Thyroid gland (tissue), 4 donors: ENCODE data around the gene SPINK4. TPM values are rescaled to one million over a fixed set of nuclear protein-coding genes. Genes with fewer than 3 reads are reported as not detected.
A peak's percentile ranks its signal among the peaks of the same experiment; 100 is the strongest.

ENCODE experiments used
- DNase-seq, 2 donors: peaks; one replicate each; pipeline ENCODE4 v3.0.0-alpha.2; 2019
- H3K27ac ChIP-seq, 3 donors: fragments of 200-600 bp; sonication (generic); 1 replicate in 2 of 3; 2 replicates in 1 of 3; pipeline ENCODE4 v1.5.1; 2016 to 2019; ENCODE audit warnings: mild to moderate bottlenecking in 1 of 3, moderate library complexity in 1 of 3
- H3K27me3 ChIP-seq: fragments of 200-600 bp; sonication (generic); one replicate; pipeline ENCODE4 v1.5.1; 2019
- H3K36me3 ChIP-seq, 2 donors: fragments of 200-600 bp; sonication (generic); one replicate each; pipeline ENCODE4 v1.5.1; 2016 to 2019
- H3K4me1 ChIP-seq, 2 donors: fragments of 200-600 bp; sonication (generic); one replicate each; pipeline ENCODE4 v1.5.1; 2017 to 2019
- H3K4me3 ChIP-seq, 3 donors: fragments of 200-600 bp; sonication (generic); replicated peaks in 1 of 3; 1 replicate in 2 of 3; 2 replicates in 1 of 3; pipeline ENCODE4 v1.5.1; 2016; ENCODE audit warnings: mild to moderate bottlenecking in 1 of 3
- H3K9me3 ChIP-seq: fragments of 200-600 bp; sonication (generic); one replicate; pipeline ENCODE4 v1.5.1; 2017
- POLR2A ChIP-seq, 2 donors: fragments of 450-650 bp; IDR thresholded peaks; one replicate each; pipeline ENCODE4 v1.6.1; 2017; ENCODE audit warnings: antibody characterized with exemption in 2 of 2, mild to moderate bottlenecking in 2 of 2, moderate library complexity in 1 of 2
- WGBS, 2 donors: methylation state at CpG; one replicate each; pipeline ENCODE4 v1.1.5; 2017; 5-methylcytosine and 5-hydroxymethylcytosine counted together
- intact Hi-C: fragments of 100-400 bp; cut with DNase I; formaldehyde crosslinking; loops from one replicate; pipeline ENCODE4 v1.15.1; 2023
- total RNA-seq, 4 donors: library from RNA; depleted of rRNA; stranded (reverse); fragments of >200 nt; gene quantifications; one replicate each; pipeline ENCODE4 v1.2.3, GENCODE V29; 2016
- TF ChIP-seq, protein P1 (sequence below), 6 experiments: fragments of 200-600 bp in 3 of 6; fragments of 450-650 bp in 3 of 6; sonication (generic) in 3 of 6; IDR thresholded peaks; one replicate each; pipeline ENCODE4 v1.5.1; 2016 to 2019; ENCODE audit warnings: antibody characterized with exemption in 6 of 6, mild to moderate bottlenecking in 2 of 6, inconsistent platforms in 1 of 6, moderate library complexity in 1 of 6

Gene SPINK4
- total RNA-seq, 4 donors from 2014 or later: not detected

DNA sequence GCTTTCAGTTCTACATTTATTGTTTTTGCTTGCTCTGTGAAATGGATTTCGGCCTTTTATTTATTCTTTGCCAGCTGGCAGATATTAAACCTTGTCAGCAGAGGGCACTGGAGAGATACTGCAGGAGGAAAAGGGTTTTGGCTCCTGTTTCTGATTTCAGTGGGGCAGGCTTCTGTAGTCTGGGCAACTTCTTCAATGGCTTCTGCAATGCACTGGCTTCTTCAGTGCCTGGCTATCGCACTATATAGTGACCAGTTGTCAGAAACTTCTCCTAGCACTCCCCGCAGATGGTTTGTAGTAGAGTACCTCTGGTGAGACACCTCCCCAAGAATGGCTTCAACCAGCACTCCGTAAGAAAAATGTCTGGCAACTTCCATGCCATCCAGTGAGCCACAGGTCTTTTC is 47.1 kb downstream of the SPINK4 start:
- H3K27ac ChIP-seq: peak overlapping the region; percentile 9 to 43 (median 14)
- no peaks in the 10 kb centered on the region for H3K9me3 ChIP-seq
- 57 to 60% methylated on average over 4 of the region's 4 CpGs for WGBS, 2 donors
- peak; percentile 44 to 58 for DNase-seq
- intact Hi-C loops: loop anchor here (10.0 kb wide), 1 partner anchor 178 kb away; no protein-coding TSS in a partner anchor
- no peaks in the 10 kb centered on the region for H3K27me3 ChIP-seq
- H3K36me3 ChIP-seq: peaks cover 6 to 10% of the 10 kb centered on the region in 2 donors
- H3K4me3 ChIP-seq: no peak overlapping the region
- TF ChIP-seq, protein P1, sequence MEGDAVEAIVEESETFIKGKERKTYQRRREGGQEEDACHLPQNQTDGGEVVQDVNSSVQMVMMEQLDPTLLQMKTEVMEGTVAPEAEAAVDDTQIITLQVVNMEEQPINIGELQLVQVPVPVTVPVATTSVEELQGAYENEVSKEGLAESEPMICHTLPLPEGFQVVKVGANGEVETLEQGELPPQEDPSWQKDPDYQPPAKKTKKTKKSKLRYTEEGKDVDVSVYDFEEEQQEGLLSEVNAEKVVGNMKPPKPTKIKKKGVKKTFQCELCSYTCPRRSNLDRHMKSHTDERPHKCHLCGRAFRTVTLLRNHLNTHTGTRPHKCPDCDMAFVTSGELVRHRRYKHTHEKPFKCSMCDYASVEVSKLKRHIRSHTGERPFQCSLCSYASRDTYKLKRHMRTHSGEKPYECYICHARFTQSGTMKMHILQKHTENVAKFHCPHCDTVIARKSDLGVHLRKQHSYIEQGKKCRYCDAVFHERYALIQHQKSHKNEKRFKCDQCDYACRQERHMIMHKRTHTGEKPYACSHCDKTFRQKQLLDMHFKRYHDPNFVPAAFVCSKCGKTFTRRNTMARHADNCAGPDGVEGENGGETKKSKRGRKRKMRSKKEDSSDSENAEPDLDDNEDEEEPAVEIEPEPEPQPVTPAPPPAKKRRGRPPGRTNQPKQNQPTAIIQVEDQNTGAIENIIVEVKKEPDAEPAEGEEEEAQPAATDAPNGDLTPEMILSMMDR (IDR thresholded peaks at IDR 0.05): peak; percentile 40 to 81 (median 78)
- no peak for TF ChIP-seq POLR2A (IDR thresholded peaks at IDR 0.05)
- peaks cover 16 to 18% of the 10 kb centered on the region in 2 donors for H3K4me1 ChIP-seq

DNA sequence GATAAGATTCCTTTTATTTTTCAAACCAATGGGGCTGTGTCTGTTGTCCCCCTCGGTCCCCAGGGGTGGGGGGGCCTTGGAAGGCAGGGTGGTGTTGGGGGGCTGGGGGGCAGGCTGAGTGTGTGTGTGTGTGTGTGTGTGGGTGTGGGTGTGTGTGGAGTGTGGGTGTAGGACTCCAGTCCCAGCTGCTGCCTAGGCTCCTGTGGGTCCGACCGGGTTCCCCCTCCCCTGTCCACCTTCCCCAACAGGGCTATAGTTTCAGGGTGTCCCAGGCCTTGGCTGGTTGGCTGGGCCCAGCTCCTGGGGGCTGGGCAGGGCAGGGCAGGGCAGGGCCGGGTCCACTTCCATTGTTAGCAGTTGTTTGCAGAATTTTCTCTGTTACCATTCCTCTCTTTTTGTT is 48.3 kb downstream of the SPINK4 start:
- Histone ChIP-seq H3K27ac (peak overlapping the region in 2 of 3 donors; percentile 97 to 98), H3K4me3 (no peak overlapping the region), H3K27me3 (no peaks in the 10 kb centered on the region), H3K36me3 (no peaks in the 10 kb centered on the region), H3K9me3 (no peaks in the 10 kb centered on the region), H3K4me1 (peaks cover 22 to 29% of the 10 kb centered on the region in 2 donors)
- intact Hi-C loops: loop anchor here (10.0 kb wide), 1 partner anchor 177 kb away; no protein-coding TSS in a partner anchor
- no peak for DNase-seq
- WGBS, 2 donors: 36 to 81% methylated on average over 1 to 4 of the region's 4 CpGs
- TF ChIP-seq, protein P1 (IDR thresholded peaks at IDR 0.05): no peak
- no peak for TF ChIP-seq POLR2A (IDR thresholded peaks at IDR 0.05)

DNA sequence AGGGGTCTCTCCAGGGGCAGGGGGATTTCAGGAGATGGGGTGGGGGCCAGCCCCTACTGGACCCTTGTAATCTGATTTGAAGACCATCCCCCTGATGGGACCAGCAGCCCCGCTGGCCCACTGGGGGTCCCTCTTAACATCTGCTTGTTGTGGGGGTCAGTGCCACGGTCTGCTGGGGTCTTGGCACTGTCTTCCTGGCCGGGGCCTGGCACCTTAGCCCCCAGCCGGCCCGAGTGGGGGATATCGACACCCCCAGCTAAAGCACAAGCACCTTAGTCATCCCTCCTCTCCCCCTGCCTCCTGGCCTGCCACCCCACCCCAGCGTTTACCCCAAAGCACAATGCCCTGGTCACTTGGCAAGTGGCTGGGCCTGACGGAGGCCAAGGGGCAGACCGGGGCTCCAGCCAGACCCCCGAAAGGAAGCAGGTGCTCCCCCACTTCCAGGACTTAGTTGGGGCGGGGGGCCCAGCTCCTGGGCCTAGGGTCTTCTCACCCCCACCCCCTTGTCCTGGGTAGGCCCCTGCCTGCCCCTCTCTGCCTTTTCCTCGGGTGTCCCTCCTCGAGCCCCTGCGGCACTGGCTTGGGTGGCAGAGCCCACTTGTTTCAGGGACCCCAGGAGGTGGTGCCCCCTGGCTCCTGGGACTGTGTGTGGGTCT is 49.0 kb downstream of the SPINK4 start:
- Histone ChIP-seq H3K9me3 (no peaks in the 10 kb centered on the region), H3K4me1 (peaks cover 22 to 29% of the 10 kb centered on the region in 2 donors), H3K27ac (peak overlapping the region; percentile 97 to 99 (median 98)), H3K36me3 (no peaks in the 10 kb centered on the region), H3K27me3 (no peaks in the 10 kb centered on the region), H3K4me3 (peak overlapping the region in 1 of 3 donors; percentile 71)
- 77 to 78% methylated on average over 7 to 9 of the region's 14 CpGs for WGBS, 2 donors
- no peak for DNase-seq
- intact Hi-C loops: loop anchor here (10.0 kb wide), 1 partner anchor 176 kb away; no protein-coding TSS in a partner anchor
- TF ChIP-seq, protein P1 (IDR thresholded peaks at IDR 0.05): no peak
- TF ChIP-seq POLR2A (IDR thresholded peaks at IDR 0.05): no peak

DNA sequence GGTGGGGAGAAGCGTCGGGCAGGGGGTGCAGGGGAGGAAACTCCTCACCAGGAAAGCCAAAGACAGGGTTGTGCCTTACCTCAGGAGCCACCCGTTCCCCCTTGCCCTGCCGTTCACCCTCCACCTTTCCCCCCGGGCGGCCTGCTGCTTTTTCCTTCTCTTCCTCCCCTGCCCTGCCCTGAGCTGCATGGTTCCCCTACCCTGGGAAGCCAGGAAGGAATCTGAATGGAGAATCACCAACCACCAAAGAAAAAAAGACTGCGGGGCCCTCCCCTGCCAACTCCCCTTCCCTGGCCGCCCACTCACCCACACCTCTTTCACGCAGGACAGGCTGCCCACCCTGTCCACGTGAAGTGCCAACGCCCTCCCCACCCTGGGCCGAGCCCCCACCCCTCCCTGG is 49.5 kb downstream of the SPINK4 start:
- Histone ChIP-seq H3K36me3 (no peaks in the 10 kb centered on the region), H3K9me3 (no peaks in the 10 kb centered on the region), H3K4me3 (peak overlapping the region in 2 of 3 donors; percentile 61 to 71), H3K27ac (peak overlapping the region; percentile 97 to 99 (median 98)), H3K27me3 (no peaks in the 10 kb centered on the region), H3K4me1 (peaks cover 22 to 29% of the 10 kb centered on the region in 2 donors)
- DNase-seq: peak; percentile 7 to 15
- 9 to 17% methylated on average over 10 to 12 of the region's 12 CpGs for WGBS, 2 donors
- intact Hi-C loops: loop anchor here (10.0 kb wide), 1 partner anchor 175 kb away; no protein-coding TSS in a partner anchor
- no peak for TF ChIP-seq POLR2A (IDR thresholded peaks at IDR 0.05)

DNA sequence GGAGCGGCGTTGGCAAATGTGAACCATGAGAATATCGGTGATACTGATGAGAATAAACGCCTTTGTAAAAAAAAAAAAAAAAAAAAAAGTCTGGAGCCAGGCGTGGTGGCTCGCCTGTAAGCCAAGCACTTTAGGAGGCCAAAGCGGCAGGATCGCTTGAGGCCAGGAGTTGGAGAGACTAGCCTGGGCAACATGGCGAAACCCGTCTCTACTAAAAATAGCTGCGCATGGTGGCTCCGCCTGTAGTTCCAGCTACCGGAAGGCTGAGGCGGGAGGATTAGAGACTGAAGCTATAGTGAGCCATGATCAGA is 49.9 kb downstream of the SPINK4 start:
- no peak for TF ChIP-seq POLR2A (IDR thresholded peaks at IDR 0.05)
- TF ChIP-seq, protein P1 (IDR thresholded peaks at IDR 0.05): no peak
- Histone ChIP-seq H3K27me3 (no peaks in the 10 kb centered on the region), H3K36me3 (peaks cover 0 to under 1% of the 10 kb centered on the region in 2 donors), H3K9me3 (no peaks in the 10 kb centered on the region), H3K27ac (peak overlapping the region; percentile 97 to 99 (median 98)), H3K4me1 (peaks cover 22 to 29% of the 10 kb centered on the region in 2 donors), H3K4me3 (peak overlapping the region; percentile 61 to 71 (median 69))
- 0 to 2% methylated on average over 14 of the region's 14 CpGs for WGBS, 2 donors
- intact Hi-C loops: loop anchor here (10.0 kb wide), 1 partner anchor 175 kb away; no protein-coding TSS in a partner anchor
- DNase-seq: no peak
